GM12891 (cell line): ENCODE data around the gene NELFA.

Source experiments
- POLR2AphosphoS5 ChIP-seq: IDR thresholded peaks from 2 replicates; pipeline ENCODE4 v1.6.1; 2011; ENCODE audit warnings: low read depth, low read length, control low read depth
- TAF1 ChIP-seq: IDR thresholded peaks from 2 replicates; pipeline ENCODE4 v1.6.1; 2011; ENCODE audit warnings: low read depth, low read length, control low read depth

GRCh38 chr4:1990676-1991075 is 18.1 kb downstream of the NELFA start:
- TF ChIP-seq TAF1 (no peak), POLR2AphosphoS5 (no peak)
